Measurements from ENCODE around the gene RTEL1.
"Not testable (repeated sequence)": the region's sequence is repeated elsewhere in the genome, so short reads cannot be mapped to it uniquely, and the experiment has no call there.

RTEL1 gene

GRCh38 chr20:63645218-63645617 is 12.9 kb upstream of the RTEL1 start:
- in situ Hi-C loops (cut with HindIII; ENCODE audit: low pct_ligation_motif_present, low pct_unique_long_range_greater_than_20kb, low sequenced_read_pairs): no loop called here
- no peak for DNase-seq

DNA sequence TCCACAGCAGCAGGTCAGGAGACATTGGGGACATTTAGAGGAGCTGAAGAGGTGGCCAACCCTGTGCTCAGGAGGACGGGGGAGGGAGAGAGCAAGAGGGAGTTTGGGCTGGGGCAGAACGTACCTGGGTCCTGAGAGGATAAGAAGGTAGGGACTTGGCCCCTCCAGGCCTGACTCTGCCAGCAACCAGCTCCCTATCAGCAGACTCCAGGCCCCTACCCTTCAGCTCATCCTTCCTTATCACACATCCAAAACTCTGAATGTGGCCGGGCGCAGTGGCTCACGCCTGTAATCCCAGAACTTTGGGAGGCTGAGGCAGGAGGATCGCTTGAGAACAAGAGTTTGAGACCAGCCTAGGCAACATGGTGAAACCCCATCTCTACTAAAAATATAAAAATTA is 9.9 kb upstream of the RTEL1 start:
- in situ Hi-C loops (cut with HindIII; ENCODE audit: low pct_ligation_motif_present, low pct_unique_long_range_greater_than_20kb, low sequenced_read_pairs): no loop called here
- DNase-seq: no peak

- DNase-seq: no peak
- in situ Hi-C loops (cut with HindIII; ENCODE audit: low pct_ligation_motif_present, low pct_unique_long_range_greater_than_20kb, low sequenced_read_pairs): no loop called here
Observed at GRCh38 chr20:63648895-63649589, 9.1 kb upstream of the RTEL1 start.

- in situ Hi-C loops (cut with HindIII; ENCODE audit: low pct_ligation_motif_present, low pct_unique_long_range_greater_than_20kb, low sequenced_read_pairs); DNase-seq: not testable (repeated sequence)
Observed at GRCh38 chr20:63650486-63650885, 7.6 kb upstream of the RTEL1 start.

- in situ Hi-C loops (cut with HindIII; ENCODE audit: low pct_ligation_motif_present, low pct_unique_long_range_greater_than_20kb, low sequenced_read_pairs): no loop called here
- no peak for DNase-seq
Observed at GRCh38 chr20:63651942-63652191, 6.2 kb upstream of the RTEL1 start.

GRCh38 chr20:63652192-63652980 is 5.7 kb upstream of the RTEL1 start:
- DNase-seq: peak; percentile 54
- in situ Hi-C loops (cut with HindIII; ENCODE audit: low pct_ligation_motif_present, low pct_unique_long_range_greater_than_20kb, low sequenced_read_pairs): no loop called here

GRCh38 chr20:63653041-63653973 is 4.8 kb upstream of the RTEL1 start, which contains the start of gene STMN3:
TSS of gene STMN3 (minus strand) at chr20:63653424. CDS start at chr20:63653345, 79 bp downstream.
- peak; percentile 92 for DNase-seq
- in situ Hi-C loops (cut with HindIII; ENCODE audit: low pct_ligation_motif_present, low pct_unique_long_range_greater_than_20kb, low sequenced_read_pairs): no loop called here

DNA sequence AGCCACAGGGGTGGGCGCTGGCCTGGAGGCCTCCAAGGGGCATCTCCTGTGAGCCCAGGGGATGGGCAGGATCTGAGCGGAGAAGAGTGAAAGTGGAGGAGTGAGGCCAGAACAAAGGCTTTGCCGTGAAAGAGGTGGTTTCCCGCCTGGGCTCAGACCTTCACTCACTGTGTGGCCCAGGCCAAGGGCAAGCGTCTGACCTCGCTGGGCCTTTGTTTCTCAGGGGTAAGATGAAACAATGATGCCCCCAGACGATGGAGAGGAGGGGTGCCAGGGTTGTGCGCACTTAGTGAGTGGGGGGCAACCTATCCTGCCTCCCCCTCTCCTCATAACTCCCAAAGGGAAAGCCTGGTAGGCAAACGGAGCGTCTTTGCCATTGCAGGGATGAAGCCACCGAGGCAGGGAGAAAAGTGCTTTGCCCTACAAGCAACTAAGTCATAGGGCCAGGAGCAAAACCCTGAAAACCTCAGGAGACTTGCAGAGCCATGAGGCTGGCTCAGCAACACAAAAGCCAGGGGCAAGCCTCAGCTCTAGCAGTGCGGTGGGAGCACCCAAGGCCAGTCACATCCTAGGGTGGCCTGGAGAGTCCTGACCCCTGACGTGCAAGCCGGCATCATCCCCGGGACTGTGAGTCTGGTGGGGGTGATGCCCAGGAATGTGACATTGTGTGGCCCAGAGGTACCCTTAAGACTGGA is 4.0 kb upstream of the RTEL1 start:
- in situ Hi-C loops (cut with HindIII; ENCODE audit: low pct_ligation_motif_present, low pct_unique_long_range_greater_than_20kb, low sequenced_read_pairs): no loop called here
- no peak for DNase-seq

- DNase-seq: no peak
- in situ Hi-C loops (cut with HindIII; ENCODE audit: low pct_ligation_motif_present, low pct_unique_long_range_greater_than_20kb, low sequenced_read_pairs): no loop called here
Observed at GRCh38 chr20:63655249-63655648, 2.9 kb upstream of the RTEL1 start.

DNA sequence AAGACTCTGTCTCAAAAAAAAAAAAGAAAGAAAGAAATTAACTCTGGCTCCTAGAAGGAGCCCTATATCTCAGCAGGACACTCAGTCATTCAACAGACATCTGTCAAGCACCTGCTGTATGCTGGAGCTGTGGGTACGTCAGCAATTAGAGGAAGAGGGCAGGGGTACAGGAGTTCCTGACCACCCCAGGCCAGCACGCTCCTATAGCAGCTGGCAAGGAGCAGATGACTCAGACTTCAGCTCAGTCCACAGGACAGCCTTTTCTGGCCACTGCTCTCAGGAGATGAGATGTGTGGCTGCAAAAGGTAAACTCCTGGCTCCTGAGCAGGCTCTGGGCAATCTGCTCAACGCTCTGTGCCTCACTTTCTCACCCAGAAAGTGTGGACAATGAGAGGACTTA is 1.7 kb upstream of the RTEL1 start:
- in situ Hi-C loops (cut with HindIII; ENCODE audit: low pct_ligation_motif_present, low pct_unique_long_range_greater_than_20kb, low sequenced_read_pairs): no loop called here
- no peak for DNase-seq

DNA sequence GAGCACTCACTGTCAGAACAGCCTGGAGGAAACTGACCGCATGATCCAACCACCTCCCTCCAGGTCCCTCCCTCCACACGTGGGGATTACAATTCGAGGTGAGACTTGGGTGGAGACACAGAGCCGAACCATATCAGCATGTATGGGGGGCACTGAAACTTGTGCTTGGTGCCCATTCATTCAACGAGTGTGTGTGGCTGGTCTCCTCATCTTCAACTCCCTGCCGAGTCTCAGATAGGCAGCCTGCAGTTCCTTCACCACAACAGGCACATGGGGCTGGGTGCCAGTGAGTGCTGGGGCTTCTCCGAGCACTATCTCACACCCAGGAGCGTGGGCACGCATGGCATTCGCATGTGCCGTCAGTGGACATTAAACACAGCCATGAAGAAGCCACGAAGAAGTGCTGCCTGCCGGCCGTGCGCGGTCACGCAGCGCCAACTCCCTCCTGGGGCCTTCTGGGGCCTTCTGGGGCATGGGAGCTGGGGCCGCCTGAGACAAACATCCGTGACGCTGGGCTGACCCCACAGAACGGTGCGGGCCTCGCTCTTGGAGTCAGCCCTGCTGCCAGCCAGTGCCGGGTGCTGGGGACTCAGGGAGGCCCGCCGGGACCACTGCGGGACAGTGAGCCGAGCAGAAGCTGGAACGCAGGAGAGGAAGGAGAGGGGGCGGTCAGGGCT is 714 bp upstream of the RTEL1 start:
- in situ Hi-C loops (cut with HindIII; ENCODE audit: low pct_ligation_motif_present, low pct_unique_long_range_greater_than_20kb, low sequenced_read_pairs): no loop called here
- no peak for DNase-seq

DNA sequence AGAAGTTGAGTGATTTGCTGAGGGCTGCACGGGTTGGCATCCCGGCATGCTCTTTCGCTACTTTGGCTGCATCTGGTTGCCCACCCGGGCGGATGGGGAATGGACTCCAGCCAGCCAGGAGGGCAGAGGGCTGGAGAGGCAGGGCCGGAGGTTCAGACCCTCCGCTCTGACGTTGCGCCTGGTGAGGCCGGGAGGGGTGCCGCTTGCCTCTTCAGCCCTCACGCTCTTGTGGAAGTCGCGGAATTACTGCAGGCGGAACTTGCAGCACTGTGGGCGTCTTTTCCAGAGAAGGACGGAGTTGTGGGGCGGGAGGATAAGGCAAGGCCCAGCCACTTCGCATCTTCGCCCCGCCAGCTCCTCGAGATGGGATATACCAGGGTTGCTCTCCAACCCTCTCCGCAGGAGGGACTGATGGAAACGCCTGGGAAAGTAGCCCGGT is 656 bp downstream of the RTEL1 start:
- in situ Hi-C loops (cut with HindIII; ENCODE audit: low pct_ligation_motif_present, low pct_unique_long_range_greater_than_20kb, low sequenced_read_pairs): no loop called here
- no peak for DNase-seq

GRCh38 chr20:63659370-63659769 is 1.3 kb downstream of the RTEL1 start:
- no peak for DNase-seq
- in situ Hi-C loops (cut with HindIII; ENCODE audit: low pct_ligation_motif_present, low pct_unique_long_range_greater_than_20kb, low sequenced_read_pairs): no loop called here

- DNase-seq; in situ Hi-C loops (cut with HindIII; ENCODE audit: low pct_ligation_motif_present, low pct_unique_long_range_greater_than_20kb, low sequenced_read_pairs): not testable (repeated sequence)
Observed at GRCh38 chr20:63660174-63660573, 2.1 kb downstream of the RTEL1 start.

DNA sequence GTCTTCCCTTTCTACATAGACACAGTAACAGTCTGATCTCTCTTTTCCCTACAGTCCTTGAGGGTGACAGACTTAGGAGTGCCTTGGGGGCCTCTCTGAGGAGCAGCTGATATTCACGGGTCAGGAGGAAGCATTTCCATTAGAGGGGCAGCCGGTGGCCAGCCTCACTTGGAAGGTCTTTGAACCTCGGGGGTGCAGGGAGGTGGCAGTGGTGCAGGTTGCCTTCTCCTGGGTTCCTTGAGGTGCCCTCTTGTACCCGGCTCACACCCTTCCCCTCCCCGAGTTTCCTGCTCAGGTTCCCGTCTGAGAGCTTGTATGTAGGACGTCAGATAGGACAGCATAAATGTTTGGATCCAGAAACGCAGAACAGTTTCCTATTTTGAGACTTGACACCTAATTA is 2.5 kb downstream of the RTEL1 start:
- DNase-seq: no peak
- in situ Hi-C loops (cut with HindIII; ENCODE audit: low pct_ligation_motif_present, low pct_unique_long_range_greater_than_20kb, low sequenced_read_pairs): no loop called here

GRCh38 chr20:63661108-63661507 is 3.0 kb downstream of the RTEL1 start:
- DNase-seq: no peak
- in situ Hi-C loops (cut with HindIII; ENCODE audit: low pct_ligation_motif_present, low pct_unique_long_range_greater_than_20kb, low sequenced_read_pairs): no loop called here

DNA sequence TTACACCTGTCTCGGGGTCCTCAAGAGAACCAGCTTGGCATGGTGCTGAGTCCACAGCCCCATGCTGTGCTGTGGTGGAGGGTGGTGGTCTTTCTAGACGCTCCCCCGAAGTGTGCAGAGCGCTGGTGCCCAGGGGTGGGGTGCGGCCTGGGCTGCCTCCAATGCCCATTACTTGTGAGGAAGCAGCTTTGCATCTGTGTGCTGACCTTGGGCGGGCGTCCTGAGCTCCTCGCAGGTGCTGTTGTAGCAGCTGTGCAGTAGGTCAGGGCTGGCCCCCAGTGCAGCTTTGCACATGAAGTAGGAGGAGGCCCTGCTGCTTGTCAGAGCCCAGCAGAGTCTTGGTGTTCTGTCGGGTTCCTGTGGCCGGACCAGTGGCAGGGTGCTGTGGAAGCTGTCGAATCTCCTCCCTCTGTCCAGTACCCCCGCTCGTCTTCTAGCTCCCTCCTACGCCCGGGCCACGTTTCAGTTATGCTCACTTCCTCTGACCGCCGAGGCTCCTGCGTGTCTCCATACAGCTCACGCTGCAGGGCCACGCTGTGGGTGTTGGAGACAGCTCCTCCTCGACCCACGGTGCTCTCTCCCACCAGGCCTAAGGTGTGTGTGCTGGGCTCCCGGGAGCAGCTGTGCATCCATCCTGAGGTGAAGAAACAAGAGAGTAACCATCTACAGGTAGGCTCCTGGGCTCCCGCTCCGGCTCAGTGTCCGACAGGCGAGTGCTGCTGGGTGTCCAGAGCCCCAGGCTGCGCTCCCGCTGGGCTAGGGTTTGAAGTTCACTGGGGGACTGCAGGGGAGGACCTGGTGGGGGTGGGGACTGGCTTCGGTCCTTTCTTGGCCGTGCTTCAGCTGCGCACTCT is 4.1 kb downstream of the RTEL1 start:
- DNase-seq: no peak
- in situ Hi-C loops (cut with HindIII; ENCODE audit: low pct_ligation_motif_present, low pct_unique_long_range_greater_than_20kb, low sequenced_read_pairs): no loop called here
